ENCODE data around the gene ZNF814.
"Not testable (repeated sequence)": the region's sequence is repeated elsewhere in the genome, so short reads cannot be mapped to it uniquely, and the experiment has no call there.

Gene ZNF814

DNA sequence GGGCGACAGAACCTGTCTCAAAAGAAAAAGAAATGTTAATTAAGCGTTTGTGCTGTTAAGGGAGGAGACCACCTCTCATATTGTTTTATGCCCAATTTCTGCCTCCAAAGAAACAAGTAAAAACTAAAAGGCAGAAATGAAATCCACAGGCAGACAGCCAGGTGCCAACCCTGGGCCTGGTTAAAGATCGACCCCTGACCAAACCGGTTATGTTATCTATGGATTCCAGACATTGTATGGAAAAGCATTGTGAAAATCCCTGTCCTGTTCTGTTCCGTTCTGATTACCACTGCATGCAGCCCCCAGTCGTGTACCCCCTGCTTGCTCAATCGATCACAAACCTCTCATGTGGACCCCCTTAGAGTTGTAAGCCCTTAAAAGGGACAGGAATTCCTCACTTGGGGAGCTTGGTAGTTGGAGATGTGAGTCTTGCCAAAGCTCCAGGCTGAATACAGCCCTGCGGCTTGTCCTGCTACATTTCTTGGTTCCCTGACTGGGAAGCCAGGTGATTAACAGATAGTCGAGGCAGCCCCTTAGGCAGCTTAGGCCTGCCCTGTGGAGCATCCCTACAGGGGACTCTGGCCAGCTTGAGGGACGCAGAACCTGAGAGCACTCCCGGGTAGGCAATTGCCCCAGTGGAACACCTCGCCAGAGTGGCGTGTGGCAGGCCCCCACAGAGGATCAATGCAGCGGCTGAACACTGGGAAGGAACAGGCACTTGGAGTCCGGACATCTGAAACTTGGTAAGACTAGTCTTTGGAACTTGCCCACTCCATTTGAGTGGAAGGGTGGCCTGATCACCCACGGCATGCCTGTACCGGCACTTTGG lies 73.4 kb downstream of the ZNF814 start:
- Histone ChIP-seq H3K27ac (ENCODE audit: low read depth, low read length, severe bottlenecking) (no peak overlapping the region), H3K4me1 (ENCODE audit: control insufficient read depth, insufficient read depth, low read length, poor library complexity, severe bottlenecking) (peaks cover 3% of the 10 kb centered on the region), H3K36me3 (ENCODE audit: control insufficient read depth, insufficient read depth, low read length) (peaks cover 16% of the 10 kb centered on the region), H3K4me3 (ENCODE audit: extremely low read depth, insufficient read depth, low read length, poor library complexity, severe bottlenecking) (peak overlapping the region; percentile 95), H3K9me3 (ENCODE audit: control insufficient read depth, low read length) (no peaks in the 10 kb centered on the region)
- WGBS, 2 experiments (ENCODE audit: insufficient coverage in 2 of 2) = 95 to 99% methylated on average over 13 to 15 of the region's 17 CpGs

DNA sequence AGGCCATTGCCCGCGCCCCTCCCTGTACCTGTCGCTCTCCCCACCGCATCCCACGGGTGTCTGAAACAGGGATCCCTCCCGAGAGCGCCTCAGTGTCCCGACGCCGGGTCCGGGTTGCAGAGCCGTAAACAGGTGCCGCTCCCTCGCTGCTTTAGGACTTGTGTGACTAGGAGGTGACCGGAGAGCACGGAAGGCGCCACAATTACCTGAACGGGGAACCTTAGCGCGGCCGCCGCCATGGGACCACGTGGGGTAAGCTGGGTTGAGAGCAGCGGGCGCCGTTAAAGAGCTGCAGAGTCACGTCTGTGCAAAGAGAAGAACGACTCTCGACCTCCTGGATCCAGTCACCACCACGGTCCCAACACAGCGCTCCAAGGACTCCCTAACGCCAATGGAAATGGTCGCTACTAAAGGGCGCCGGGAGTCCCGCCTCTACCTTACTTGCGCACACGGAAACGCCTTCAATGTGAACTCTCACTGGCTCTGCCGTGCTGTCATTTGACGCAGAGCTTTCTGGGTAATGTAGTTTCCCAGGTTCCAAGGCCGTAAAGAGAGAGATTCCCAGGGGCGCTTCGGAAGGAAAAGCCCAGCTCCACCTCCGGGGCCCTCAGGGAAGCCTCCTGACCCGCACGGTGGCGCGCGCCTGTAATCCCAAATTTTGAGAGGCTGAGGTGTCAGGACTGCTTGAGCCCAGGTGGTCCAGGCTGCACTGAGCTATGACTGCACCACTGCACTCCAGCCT lies 74.2 kb downstream of the ZNF814 start, which contains the start of gene ZNF552:
TSS of gene ZNF552 (minus strand) at position 409 of the 742 bp plus-strand sequence. CDS start at position 239, 170 bp downstream.
- Histone ChIP-seq H3K9me3 (ENCODE audit: control insufficient read depth, low read length) (no peaks in the 10 kb centered on the region), H3K27ac (ENCODE audit: low read depth, low read length, severe bottlenecking) (peak within 1 kb of the TSS; percentile 53)
- WGBS, 2 experiments (ENCODE audit: insufficient coverage in 2 of 2) = 2% methylated on average over 44 to 45 of the region's 50 CpGs

DNA sequence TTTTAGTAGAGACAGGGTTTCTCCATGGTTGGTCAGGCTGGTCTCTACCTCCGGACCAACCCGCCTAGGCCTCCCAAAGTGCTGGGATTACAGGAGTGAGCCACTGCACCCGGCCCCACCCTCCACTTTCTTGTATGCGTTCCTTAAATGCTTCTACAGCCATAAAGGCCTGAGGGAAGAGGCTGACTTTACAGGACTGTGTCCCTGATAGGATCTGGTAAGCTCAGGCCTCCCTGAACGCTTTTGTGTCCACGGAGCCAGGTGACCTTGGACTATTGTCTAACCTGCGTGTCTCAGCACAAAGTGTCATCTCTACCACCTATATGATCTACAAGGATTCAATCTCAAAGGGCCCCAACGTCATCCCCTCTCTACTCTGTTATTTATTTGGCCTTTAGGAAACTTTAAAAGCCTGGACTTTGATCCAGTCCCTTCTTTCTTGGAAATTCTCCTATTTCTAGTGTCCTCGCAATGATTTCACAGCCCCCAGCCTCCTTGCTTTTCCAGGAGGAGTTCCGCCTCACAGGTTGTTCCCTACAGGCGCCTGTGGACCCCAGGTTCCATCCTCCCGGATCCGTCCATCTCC lies 74.8 kb downstream of the ZNF814 start:
- Histone ChIP-seq H3K4me1 (ENCODE audit: control insufficient read depth, insufficient read depth, low read length, poor library complexity, severe bottlenecking) (peaks cover 3% of the 10 kb centered on the region), H3K27ac (ENCODE audit: low read depth, low read length, severe bottlenecking) (peak overlapping the region; percentile 53), H3K4me3 (ENCODE audit: extremely low read depth, insufficient read depth, low read length, poor library complexity, severe bottlenecking) (peak overlapping the region; percentile 95), H3K36me3 (ENCODE audit: control insufficient read depth, insufficient read depth, low read length) (peaks cover 28% of the 10 kb centered on the region), H3K9me3 (ENCODE audit: control insufficient read depth, low read length) (no peaks in the 10 kb centered on the region)
- WGBS, 2 experiments (ENCODE audit: insufficient coverage in 2 of 2) = 20 to 22% methylated on average over 12 to 13 of the region's 13 CpGs

More for the DNA sequence above, 74.2 kb downstream of the ZNF814 start, which contains the start of gene ZNF552:
- Histone ChIP-seq H3K4me1 (ENCODE audit: control insufficient read depth, insufficient read depth, low read length, poor library complexity, severe bottlenecking) (peaks cover 3% of the 10 kb centered on the region), H3K4me3 (ENCODE audit: extremely low read depth, insufficient read depth, low read length, poor library complexity, severe bottlenecking) (peak within 1 kb of the TSS; percentile 95), H3K36me3 (ENCODE audit: control insufficient read depth, insufficient read depth, low read length) (peaks cover 22% of the 10 kb centered on the region)

DNA sequence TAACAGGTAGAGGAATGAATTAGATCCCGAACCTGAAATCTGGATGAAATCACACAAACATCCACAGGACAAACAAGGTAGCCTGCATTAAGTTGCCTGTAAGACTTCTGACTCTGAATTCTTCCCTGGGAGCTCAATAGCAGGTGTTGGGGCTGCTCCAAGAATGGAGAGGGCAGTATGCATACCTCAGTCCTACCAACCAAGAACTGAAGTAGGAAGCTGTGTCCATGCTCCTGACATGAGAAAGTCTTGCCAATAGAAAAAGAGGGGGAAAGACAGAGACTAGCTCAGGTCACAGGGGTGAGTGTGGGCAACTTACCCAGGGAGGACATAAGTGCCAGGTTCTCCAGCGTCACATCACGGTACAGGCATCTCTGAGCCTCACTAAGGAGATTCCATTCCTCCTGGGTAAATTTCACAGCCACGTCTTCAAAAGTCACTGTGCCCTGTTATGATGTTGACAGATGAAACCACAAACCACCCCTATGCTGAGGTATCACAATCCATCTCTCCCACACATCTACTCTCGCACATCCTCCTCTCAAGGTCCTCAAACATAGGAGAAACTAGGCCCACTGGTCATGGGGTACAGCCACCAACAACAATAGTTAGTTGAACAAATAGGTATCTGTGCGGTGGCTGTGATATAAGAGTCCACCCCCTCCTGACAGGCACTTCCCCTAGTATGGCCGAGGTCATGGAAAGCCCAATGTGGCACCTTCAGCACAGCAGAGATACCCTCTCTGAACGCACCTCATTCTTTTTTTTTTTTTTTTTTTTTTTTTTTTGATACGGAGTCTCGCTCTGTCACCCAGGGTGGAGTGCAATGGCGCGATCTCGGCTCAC lies 75.6 kb downstream of the ZNF814 start:
- not testable (repeated sequence) for H3K9me3 ChIP-seq (ENCODE audit: control insufficient read depth, low read length); H3K27ac ChIP-seq (ENCODE audit: low read depth, low read length, severe bottlenecking); H3K4me1 ChIP-seq (ENCODE audit: control insufficient read depth, insufficient read depth, low read length, poor library complexity, severe bottlenecking); H3K4me3 ChIP-seq (ENCODE audit: extremely low read depth, insufficient read depth, low read length, poor library complexity, severe bottlenecking)
- H3K36me3 ChIP-seq (ENCODE audit: control insufficient read depth, insufficient read depth, low read length) = peaks cover 34% of the 10 kb centered on the region
- 90 to 94% methylated on average over 3 to 6 of the region's 13 CpGs for WGBS, 2 experiments (ENCODE audit: insufficient coverage in 2 of 2)

DNA sequence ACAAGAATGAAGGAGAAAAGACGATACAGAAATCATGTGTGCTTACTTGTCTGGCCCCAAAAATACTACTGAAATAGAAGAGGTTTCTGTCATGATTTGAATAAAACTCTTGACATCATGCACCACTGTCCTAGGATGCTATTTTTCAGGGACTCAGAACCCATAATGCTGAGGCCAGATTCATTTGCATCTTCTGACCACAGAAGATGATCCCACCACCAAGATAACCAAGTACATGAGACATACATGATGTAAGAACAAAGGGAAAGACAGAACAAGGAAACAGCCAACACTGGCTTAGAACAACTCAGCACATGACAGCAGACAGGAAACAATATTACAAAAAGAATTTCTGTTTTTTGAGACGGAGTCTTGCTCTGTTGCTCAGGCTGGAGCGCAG lies 76.6 kb downstream of the ZNF814 start:
- 96 to 100% methylated on average over 2 to 3 of the region's 3 CpGs for WGBS, 2 experiments (ENCODE audit: insufficient coverage in 2 of 2)

DNA sequence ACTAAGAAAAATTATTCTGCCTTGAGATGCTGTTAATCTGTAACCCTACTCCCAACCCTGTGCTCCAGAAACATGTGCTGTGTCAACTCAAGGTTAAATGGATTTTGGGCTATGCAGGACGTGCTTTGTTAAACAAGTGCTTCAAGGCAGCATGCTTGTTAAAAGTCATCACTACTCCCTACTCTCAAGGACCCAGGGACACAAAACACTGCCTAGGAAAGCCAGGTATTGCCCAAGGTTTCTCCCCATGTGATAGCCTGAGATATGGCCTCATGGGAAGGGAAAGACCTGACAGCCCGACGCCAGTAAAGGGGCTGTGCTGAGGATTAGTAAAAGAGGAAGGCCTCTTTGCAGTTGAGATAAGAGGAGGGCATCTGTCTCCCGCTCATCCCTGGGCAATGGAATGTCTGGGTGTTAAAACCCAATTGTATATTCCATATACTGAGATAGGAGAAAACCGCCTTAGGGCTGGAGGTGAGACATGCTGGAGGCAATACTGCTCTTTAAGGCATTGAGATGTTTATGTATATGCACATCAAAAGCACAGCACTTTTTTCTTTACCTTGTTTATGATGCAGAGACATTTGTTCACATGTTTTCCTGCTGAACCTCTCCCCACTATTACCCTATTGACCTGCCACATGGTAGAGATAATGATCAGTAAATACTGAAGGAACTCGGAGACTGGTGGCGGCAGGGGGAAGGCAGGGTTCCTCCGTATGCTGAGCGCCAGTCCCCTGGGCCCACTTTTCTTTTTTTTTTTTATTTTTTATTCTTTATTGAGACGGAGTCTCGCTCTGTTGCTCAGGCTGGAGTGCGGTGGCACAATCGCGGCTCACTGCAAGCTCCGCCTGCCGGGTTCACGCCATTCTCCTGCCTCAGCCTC lies 78.2 kb downstream of the ZNF814 start:
- not testable (repeated sequence) for H3K9me3 ChIP-seq (ENCODE audit: control insufficient read depth, low read length); H3K4me1 ChIP-seq (ENCODE audit: control insufficient read depth, insufficient read depth, low read length, poor library complexity, severe bottlenecking); H3K27ac ChIP-seq (ENCODE audit: low read depth, low read length, severe bottlenecking); H3K4me3 ChIP-seq (ENCODE audit: extremely low read depth, insufficient read depth, low read length, poor library complexity, severe bottlenecking)
- peaks cover 49% of the 10 kb centered on the region for H3K36me3 ChIP-seq (ENCODE audit: control insufficient read depth, insufficient read depth, low read length)
- WGBS, 2 experiments (ENCODE audit: insufficient coverage in 2 of 2) = 80 to 92% methylated on average over 11 to 13 of the region's 17 CpGs

More for the DNA sequence above, 76.6 kb downstream of the ZNF814 start:
- Histone ChIP-seq H3K4me1 (ENCODE audit: control insufficient read depth, insufficient read depth, low read length, poor library complexity, severe bottlenecking) (no peaks in the 10 kb centered on the region), H3K4me3 (ENCODE audit: extremely low read depth, insufficient read depth, low read length, poor library complexity, severe bottlenecking) (no peak overlapping the region), H3K9me3 (ENCODE audit: control insufficient read depth, low read length) (no peaks in the 10 kb centered on the region), H3K36me3 (ENCODE audit: control insufficient read depth, insufficient read depth, low read length) (peaks cover 41% of the 10 kb centered on the region), H3K27ac (ENCODE audit: low read depth, low read length, severe bottlenecking) (no peak overlapping the region)

DNA sequence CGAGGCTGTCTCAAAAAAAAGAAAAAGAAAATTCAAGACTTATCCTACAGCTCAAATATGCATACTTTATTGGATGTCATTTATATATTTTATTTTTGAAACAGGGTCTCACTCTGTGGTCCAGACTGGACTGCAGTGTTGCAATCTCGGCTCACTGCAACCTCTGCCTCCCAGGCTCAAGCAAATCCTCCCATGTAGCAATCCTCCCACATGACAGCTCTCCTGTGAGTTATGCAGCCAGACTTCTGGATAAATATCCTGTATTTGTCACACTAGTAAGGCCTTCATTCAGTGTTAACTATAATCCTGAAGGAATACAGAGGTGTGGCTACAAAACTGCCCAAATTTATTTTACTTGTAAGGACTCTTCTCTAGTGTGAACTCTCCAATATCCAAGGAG lies 81.3 kb downstream of the ZNF814 start:
- peaks cover 5% of the 10 kb centered on the region for H3K4me1 ChIP-seq (ENCODE audit: control insufficient read depth, insufficient read depth, low read length, poor library complexity, severe bottlenecking)
- peaks cover 46% of the 10 kb centered on the region for H3K36me3 ChIP-seq (ENCODE audit: control insufficient read depth, insufficient read depth, low read length)
- H3K9me3 ChIP-seq (ENCODE audit: control insufficient read depth, low read length) = no peaks in the 10 kb centered on the region
- 88 to 100% methylated on average over 1 of the region's 2 CpGs for WGBS, 2 experiments (ENCODE audit: insufficient coverage in 2 of 2)
- H3K4me3 ChIP-seq (ENCODE audit: extremely low read depth, insufficient read depth, low read length, poor library complexity, severe bottlenecking) = no peak overlapping the region
- H3K27ac ChIP-seq (ENCODE audit: low read depth, low read length, severe bottlenecking) = no peak overlapping the region

DNA sequence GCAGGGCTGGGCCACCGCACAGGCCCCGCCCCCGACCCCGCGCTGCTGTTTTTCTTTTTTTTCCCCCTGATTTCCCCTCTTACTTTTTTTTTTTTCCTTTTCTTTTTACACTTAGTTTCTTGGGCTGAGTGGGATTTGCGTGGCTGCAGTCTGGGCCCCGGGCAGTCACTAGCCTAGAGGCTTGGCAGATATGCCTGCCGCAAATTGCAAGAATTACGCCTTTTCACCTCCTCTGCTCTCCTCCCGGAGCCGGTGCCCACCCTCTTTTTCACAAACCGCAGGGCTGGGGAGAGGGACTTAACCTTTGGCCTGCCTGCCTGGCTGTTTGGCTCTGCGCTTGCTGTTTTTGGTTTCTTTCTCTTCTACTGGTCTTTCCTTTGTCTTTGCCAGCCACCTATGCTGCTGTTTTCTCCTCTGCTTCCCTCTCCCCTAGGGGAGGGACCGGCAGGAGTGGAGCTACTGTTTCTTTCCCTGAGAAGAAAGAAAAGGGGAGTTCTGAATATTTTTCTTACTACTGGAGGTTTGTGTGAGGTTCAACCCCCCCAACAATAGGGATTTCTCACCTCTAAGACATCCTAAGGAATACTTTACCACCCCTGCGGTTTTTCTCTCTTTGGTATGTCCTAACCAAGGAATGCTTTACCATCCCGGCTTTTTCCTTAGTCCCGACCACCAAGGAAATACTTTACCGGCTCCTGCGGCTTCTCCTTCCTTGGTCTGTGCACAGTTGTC lies 85.1 kb downstream of the ZNF814 start:
- Histone ChIP-seq H3K9me3 (ENCODE audit: control insufficient read depth, low read length) (no peaks in the 10 kb centered on the region), H3K36me3 (ENCODE audit: control insufficient read depth, insufficient read depth, low read length) (peaks cover 36% of the 10 kb centered on the region), H3K27ac (ENCODE audit: low read depth, low read length, severe bottlenecking) (peak overlapping the region; percentile 96), H3K4me3 (ENCODE audit: extremely low read depth, insufficient read depth, low read length, poor library complexity, severe bottlenecking) (peak overlapping the region; percentile 52), H3K4me1 (ENCODE audit: control insufficient read depth, insufficient read depth, low read length, poor library complexity, severe bottlenecking) (peaks cover 11% of the 10 kb centered on the region)
- 0 to 2% methylated on average over 12 to 18 of the region's 19 CpGs for WGBS, 2 experiments (ENCODE audit: insufficient coverage in 2 of 2)

DNA sequence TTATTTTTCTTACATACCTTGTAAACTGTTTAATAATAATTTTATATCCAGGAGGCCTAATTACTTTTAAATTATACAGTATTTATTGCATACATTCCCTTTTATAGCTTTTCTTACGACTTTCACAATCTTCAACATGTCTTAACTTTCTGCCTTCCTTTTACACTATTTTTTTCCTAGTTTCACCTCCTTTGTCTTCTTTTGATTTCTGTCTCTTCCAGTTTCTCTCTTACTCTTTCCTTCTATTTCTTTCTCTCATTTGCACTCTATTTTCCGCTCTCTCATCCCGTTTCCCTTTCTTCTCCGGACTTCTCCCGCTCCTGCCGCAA lies 85.6 kb downstream of the ZNF814 start:
- peak overlapping the region; percentile 52 for H3K4me3 ChIP-seq (ENCODE audit: extremely low read depth, insufficient read depth, low read length, poor library complexity, severe bottlenecking)
- 1 to 2% methylated on average over 5 to 6 of the region's 6 CpGs for WGBS, 2 experiments (ENCODE audit: insufficient coverage in 2 of 2)
- no peaks in the 10 kb centered on the region for H3K9me3 ChIP-seq (ENCODE audit: control insufficient read depth, low read length)
- H3K27ac ChIP-seq (ENCODE audit: low read depth, low read length, severe bottlenecking) = peak overlapping the region; percentile 96
- peaks cover 11% of the 10 kb centered on the region for H3K4me1 ChIP-seq (ENCODE audit: control insufficient read depth, insufficient read depth, low read length, poor library complexity, severe bottlenecking)
- H3K36me3 ChIP-seq (ENCODE audit: control insufficient read depth, insufficient read depth, low read length) = peaks cover 32% of the 10 kb centered on the region

Measured in mesodermal cell (in vitro differentiated cells).